GM19372 (cell line): ENCODE data around the gene NRM.
A peak's percentile ranks its signal among the peaks of the same experiment; 100 is the strongest.
"Not testable (repeated sequence)": the region's sequence is repeated elsewhere in the genome, so short reads cannot be mapped to it uniquely, and the experiment has no call there.

Source experiments
- ATAC-seq: cut with Tn5 transposase; IDR thresholded peaks from one replicate; pipeline ENCODE4 v1.9.1; 2021; ENCODE audit warnings: mild to moderate bottlenecking, low read depth, moderate library complexity; ENCODE audit not compliant: unreplicated experiment

NRM gene

GRCh38 chr6:30690403-30691207 lies at the start of gene NRM:
Gene NRM, minus strand, starts transcription at chr6:30690984. Its CDS starts 10 bp downstream, at chr6:30690974.
- ATAC-seq: no peak

- ATAC-seq: no peak
These were observed 49.7 kb upstream of the NRM start for GRCh38 chr6:30740540-30740870.

GRCh38 chr6:30738532-30738931 lies 47.7 kb upstream of the NRM start:
- no peak for ATAC-seq

- no peak for ATAC-seq
These were observed 45.0 kb upstream of the NRM start for GRCh38 chr6:30735668-30736314.

GRCh38 chr6:30732237-30732943 lies 41.6 kb upstream of the NRM start:
- no peak for ATAC-seq

GRCh38 chr6:30730601-30731435 lies 40.0 kb upstream of the NRM start:
- ATAC-seq: peak; percentile 51

- ATAC-seq: no peak
These were observed 37.3 kb upstream of the NRM start for GRCh38 chr6:30727920-30728553.

GRCh38 chr6:30726506-30727413 lies 36.0 kb upstream of the NRM start:
- ATAC-seq: no peak

GRCh38 chr6:30725713-30726505 lies 35.1 kb upstream of the NRM start:
- no peak for ATAC-seq

- no peak for ATAC-seq
These were observed 34.3 kb upstream of the NRM start for GRCh38 chr6:30724906-30725667.

- not testable (repeated sequence) for ATAC-seq
These were observed 33.3 kb upstream of the NRM start for GRCh38 chr6:30723843-30724741.

GRCh38 chr6:30723159-30723842 lies 32.5 kb upstream of the NRM start:
- not testable (repeated sequence) for ATAC-seq

- no peak for ATAC-seq
These were observed 31.7 kb upstream of the NRM start for GRCh38 chr6:30722280-30723112.

- ATAC-seq: not testable (repeated sequence)
These were observed 31.2 kb upstream of the NRM start for GRCh38 chr6:30722025-30722279.

- ATAC-seq: peak; percentile 33
These were observed 30.6 kb upstream of the NRM start for GRCh38 chr6:30721198-30722024.
